GM21423 (cell line): ENCODE data around the gene ZNF195.
"Not testable (repeated sequence)": the region's sequence is repeated elsewhere in the genome, so short reads cannot be mapped to it uniquely, and the experiment has no call there.

Source experiments
- ATAC-seq: cut with Tn5 transposase; IDR thresholded peaks from one replicate; pipeline ENCODE4 v1.9.1; 2021; ENCODE audit warnings: mild to moderate bottlenecking, moderate library complexity; ENCODE audit not compliant: unreplicated experiment

Gene ZNF195

GRCh38 chr11:3402861-3403250, 23.9 kb upstream of the ZNF195 start:
- ATAC-seq = not testable (repeated sequence)

GRCh38 chr11:3402181-3402860, 23.4 kb upstream of the ZNF195 start:
- ATAC-seq = not testable (repeated sequence)

GRCh38 chr11:3401052-3401451, 22.1 kb upstream of the ZNF195 start:
- not testable (repeated sequence) for ATAC-seq

- not testable (repeated sequence) for ATAC-seq
Measured at GRCh38 chr11:3398509-3398908, 19.6 kb upstream of the ZNF195 start.

DNA sequence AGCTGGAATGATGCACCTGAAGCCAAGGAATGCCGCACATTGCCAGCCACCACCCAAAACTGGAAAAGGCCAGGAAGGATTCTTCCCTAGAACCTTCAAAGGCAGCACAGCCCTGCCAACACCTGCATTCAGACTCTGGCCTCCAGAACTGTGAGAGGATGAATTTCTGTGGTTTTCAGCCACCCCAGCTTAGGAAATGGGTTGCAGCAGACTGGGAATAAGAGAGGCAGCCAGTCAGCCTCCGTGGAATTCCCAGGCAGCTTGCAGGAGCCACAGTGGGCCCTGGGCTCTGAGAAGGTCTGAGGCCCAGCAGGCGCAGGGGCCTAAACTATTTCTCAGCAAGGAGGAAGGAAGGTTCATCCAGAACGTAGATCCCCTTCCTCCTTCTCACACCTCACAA, 19.2 kb upstream of the ZNF195 start:
- not testable (repeated sequence) for ATAC-seq

DNA sequence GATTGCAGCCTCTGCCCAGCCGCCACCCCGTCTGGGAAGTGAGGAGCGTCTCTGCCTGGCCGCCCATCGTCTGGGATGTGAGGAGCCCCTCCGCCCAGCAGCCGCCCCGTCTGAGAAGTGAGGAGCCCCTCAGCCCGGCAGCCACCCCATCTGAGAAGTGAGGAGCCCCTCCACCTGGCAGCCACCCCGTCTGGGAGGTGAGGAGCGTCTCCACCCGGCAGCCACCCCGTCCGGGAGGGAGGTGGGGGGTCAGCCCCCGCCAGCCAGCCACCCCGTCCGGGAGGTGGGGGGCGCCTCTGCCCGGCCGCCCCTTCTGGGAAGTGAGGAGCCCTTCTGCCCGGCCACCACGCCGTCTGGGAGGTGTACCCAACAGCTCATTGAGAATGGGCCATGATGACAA, 18.3 kb upstream of the ZNF195 start:
- ATAC-seq = not testable (repeated sequence)

DNA sequence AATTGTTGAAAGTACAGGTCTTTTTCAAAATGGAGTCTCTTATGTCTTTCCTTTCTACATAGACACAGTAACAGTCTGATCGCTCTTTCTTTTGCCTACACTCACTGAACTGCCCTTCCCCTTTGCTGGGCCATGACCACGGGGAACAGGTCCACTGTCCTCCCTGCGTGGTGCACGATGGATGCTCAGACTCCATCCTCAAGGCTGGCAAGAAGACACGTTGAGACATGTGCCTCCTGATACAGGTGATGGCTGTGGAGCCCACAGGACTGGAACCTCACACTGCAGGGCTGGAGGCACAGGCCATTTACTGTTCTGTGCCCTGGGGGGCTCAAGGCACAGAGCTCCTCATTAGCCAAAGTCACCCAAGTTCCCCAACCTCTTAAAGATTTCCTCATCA, 16.5 kb upstream of the ZNF195 start:
- ATAC-seq = not testable (repeated sequence)

GRCh38 chr11:3394956-3395355, 16.0 kb upstream of the ZNF195 start:
- ATAC-seq = not testable (repeated sequence)

DNA sequence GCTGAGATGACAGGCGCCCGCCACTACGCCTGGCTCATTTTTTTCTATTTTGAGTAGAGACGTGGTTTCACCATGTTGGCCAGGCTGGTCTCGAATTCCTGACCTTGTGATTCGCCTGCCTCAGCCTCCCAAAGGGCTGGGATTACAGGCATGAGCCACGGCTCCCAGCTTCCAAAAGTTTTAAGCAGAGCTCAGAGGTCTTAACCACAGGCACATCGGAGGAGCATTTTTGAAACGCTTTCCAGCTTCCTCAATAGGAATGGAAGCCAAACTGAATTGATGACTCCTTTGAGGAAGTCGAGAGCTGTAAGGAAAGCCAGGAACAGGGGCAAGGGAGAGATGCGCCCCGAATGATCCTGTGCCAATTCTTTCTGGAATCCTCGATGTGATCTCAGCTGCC, 14.5 kb upstream of the ZNF195 start:
- ATAC-seq = not testable (repeated sequence)

- no peak for ATAC-seq
Measured at GRCh38 chr11:3382613-3383285, 3.8 kb upstream of the ZNF195 start.

GRCh38 chr11:3381794-3382193, 2.8 kb upstream of the ZNF195 start:
- no peak for ATAC-seq

DNA sequence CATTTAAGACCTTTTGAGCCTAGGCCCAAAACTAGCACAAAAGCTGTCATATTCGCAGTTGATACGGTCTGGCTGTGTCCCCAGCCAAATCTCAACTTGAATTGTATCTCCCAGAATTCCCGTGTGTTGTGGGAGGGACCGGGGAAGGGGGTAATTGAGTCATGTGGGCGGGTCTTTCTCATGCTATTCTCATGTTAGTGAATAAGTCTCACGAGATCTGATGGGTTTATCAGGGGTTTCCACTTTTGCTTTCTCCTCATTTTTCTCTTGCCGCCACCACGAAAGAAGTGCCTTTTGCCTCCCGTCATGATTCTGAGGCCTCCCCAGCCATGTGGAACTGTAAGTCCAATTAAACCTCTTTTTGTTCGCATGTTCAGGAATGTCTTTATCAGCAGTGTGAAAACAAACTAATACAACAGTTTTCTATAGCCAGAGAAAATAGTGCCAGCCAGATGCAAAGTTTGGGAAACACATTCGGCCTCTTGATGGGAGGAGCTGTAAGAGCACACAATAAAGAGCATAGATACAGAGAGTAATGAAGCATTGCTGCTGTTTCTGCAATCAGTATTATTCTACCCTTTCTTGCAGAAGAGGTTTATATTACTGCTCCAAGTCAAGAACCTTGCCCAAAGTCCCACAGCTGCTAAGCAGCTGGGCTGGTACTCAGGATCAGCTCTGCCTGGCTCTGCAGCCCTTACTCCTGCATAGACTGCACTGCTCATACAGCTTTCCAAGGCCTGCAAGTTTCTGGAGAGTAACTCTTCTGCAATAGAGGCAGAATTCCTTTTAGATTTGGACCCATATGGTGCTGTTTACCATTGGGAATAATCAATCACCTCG, 2.0 kb upstream of the ZNF195 start:
- no peak for ATAC-seq

DNA sequence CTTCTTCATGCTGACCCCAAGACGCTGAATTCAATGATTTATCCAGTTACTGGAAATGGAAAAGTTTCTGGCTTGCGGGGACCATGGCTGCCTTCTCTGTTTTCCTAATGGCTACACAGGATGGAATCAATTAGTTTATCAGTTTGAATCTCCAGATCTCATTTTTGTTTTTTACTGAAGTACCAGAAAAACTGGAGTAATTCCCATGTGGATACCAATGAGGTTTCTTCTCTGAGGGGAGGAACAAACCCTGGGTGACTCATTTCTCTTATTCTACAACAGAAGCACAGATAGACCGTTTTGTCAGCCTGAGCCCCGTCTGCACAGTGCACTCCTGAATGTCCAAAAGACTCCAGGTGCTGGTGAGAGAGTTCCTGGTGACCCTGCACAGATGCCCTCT, 3.4 kb downstream of the ZNF195 start:
- ATAC-seq = no peak

GRCh38 chr11:3370311-3370870, 8.6 kb downstream of the ZNF195 start:
- ATAC-seq = no peak

DNA sequence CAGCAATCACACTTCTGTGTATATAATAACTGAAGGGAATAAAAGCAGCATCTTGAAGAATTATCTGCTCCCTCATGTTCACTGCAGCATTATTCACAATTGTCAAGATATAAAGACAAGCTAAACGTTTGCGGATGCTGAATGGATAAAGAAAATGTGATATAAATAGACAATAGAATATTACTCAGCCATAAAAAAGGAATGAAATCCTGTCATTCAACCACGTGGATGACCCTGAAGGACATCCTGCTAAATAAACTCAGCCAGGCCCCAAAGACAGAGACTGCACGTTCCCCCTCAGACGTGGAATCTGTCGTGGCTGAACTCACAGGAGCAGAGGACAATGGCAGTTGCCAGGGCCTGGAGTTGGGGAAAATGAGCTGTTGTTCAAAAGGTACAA, 9.6 kb downstream of the ZNF195 start:
- ATAC-seq = no peak

- no peak for ATAC-seq
Measured at GRCh38 chr11:3368199-3368598, 10.7 kb downstream of the ZNF195 start.

GRCh38 chr11:3367221-3367620, 11.7 kb downstream of the ZNF195 start:
- no peak for ATAC-seq

GRCh38 chr11:3359092-3359824, 19.7 kb downstream of the ZNF195 start:
- no peak for ATAC-seq

- ATAC-seq = no peak
Measured at GRCh38 chr11:3357994-3358676, 20.8 kb downstream of the ZNF195 start.

GRCh38 chr11:3357302-3357701, 21.6 kb downstream of the ZNF195 start:
- no peak for ATAC-seq
